Adrenal gland (tissue), 12 donors: Measurements from ENCODE around the gene THBS3. TPM values are rescaled to one million over a fixed set of nuclear protein-coding genes. Genes with fewer than 3 reads are reported as not detected.
A peak's percentile ranks its signal among the peaks of the same experiment; 100 is the strongest.
"Not testable (repeated sequence)": the region's sequence is repeated elsewhere in the genome, so short reads cannot be mapped to it uniquely, and the experiment has no call there.

Experiments
- DNase-seq, 7 donors: peaks; one replicate each; pipeline ENCODE4 v3.0.0-alpha.2; 2019 to 2020
- H3K27ac ChIP-seq, 5 donors: fragments of 200-600 bp; sonication (generic) in 4 of 5; 1 replicate in 3 of 5; 2 replicates in 2 of 5; pipeline versions ENCODE4 v1.5.1 to v1.8.0; 2016 to 2020; ENCODE audit warnings: mild to moderate bottlenecking in 1 of 5
- H3K27me3 ChIP-seq: fragments of 200-600 bp; 2 replicates; pipeline ENCODE4 v1.8.0; 2021
- H3K36me3 ChIP-seq, 2 donors: fragments of 200-600 bp; replicated peaks in 1 of 2; 1 replicate in 1 of 2; 2 replicates in 1 of 2; pipeline versions ENCODE4 v1.5.1 to v1.8.0; 2018 to 2022
- H3K4me1 ChIP-seq, 2 donors: fragments of 200-600 bp; replicated peaks in 1 of 2; 1 replicate in 1 of 2; 2 replicates in 1 of 2; pipeline versions ENCODE4 v1.5.1 to v1.8.0; 2018 to 2021
- H3K4me3 ChIP-seq, 4 donors: fragments of 200-600 bp; sonication (generic) in 3 of 4; one replicate each; pipeline ENCODE4 v1.5.1; 2016 to 2018
- H3K9me3 ChIP-seq, 3 donors: fragments of 200-600 bp; sonication (generic) in 1 of 3; replicated peaks in 1 of 3; 1 replicate in 2 of 3; 2 replicates in 1 of 3; pipeline versions ENCODE4 v1.5.1 to v1.8.0; 2016 to 2021
- POLR2A ChIP-seq, 2 donors: fragments of 450-650 bp; IDR thresholded peaks; one replicate each; pipeline ENCODE4 v1.6.1; 2017; ENCODE audit warnings: antibody characterized with exemption in 2 of 2, mild to moderate bottlenecking in 2 of 2, moderate library complexity in 1 of 2
- WGBS, 4 donors: extraction: QIAGEN DNeasy Blood & Tissue Kit in 2 of 4; methylation state at CpG; one replicate each; pipeline versions ENCODE4 v1.1.5 to v1.1.7; 2013 to 2017; 5-methylcytosine and 5-hydroxymethylcytosine counted together
- intact Hi-C, 2 donors: fragments of 100-400 bp; cut with DNase I; formaldehyde crosslinking; loops; one replicate each; pipeline versions ENCODE4 v1.14.1 to v1.15.0; 2022 to 2023
- polyA plus RNA-seq, 3 donors: library from polyadenylated mRNA; stranded (reverse); fragments of 200-250 nt in 2 of 3; fragments of 350-450 nt in 1 of 3; fragmentation: Illumina TruSeq in 1 of 3; extraction: RNeasy Lipid Tissue Mini Kit (QIAGEN cat#74804) in 1 of 3; gene quantifications; one replicate each; pipeline ENCODE4 v1.2.3, GENCODE V29; 2013 to 2014
- total RNA-seq, 9 donors: library from RNA; depleted of rRNA in 4 of 9; stranded (reverse); fragments of >200 nt in 4 of 9; fragments of 120-200 nt in 1 of 9; fragmentation: NEBNext Ultra II Directional in 1 of 9; extraction: Animal tissue kit (Norgen Biotek cat#: 25700) in 1 of 9; gene quantifications; one replicate each; pipeline versions ENCODE4 v1.1.0 to v1.2.4, GENCODE V29; 2013 to 2023
- TF ChIP-seq, protein P1 (sequence below), 6 experiments: fragments of 450-650 bp in 4 of 6; fragments of 200-600 bp in 2 of 6; sonication (generic) in 1 of 6; IDR thresholded peaks; 1 replicate in 5 of 6; 2 replicates in 1 of 6; pipeline versions ENCODE4 v1.5.1 to v1.8.0; 2016 to 2021; ENCODE audit warnings: antibody characterized with exemption in 6 of 6, mild to moderate bottlenecking in 2 of 6, moderate library complexity in 1 of 6
- donor health status: healthy with polysubstance abuse.
- donor health status: Bipolar disorder and iron deficiency.
- donor health status: DM: yes; HTN: yes; CAD: no.
- donor health status: DM: no; HTN: no; CAD: no.
- donor health status: DM: no; HTN: no; CAD: no.
- donor health status: DM: yes; HTN: yes; CAD: no.

Gene THBS3
- total and polyA plus RNA-seq, 12 donors = 7.1 to 147 (median 16.7) TPM

DNA sequence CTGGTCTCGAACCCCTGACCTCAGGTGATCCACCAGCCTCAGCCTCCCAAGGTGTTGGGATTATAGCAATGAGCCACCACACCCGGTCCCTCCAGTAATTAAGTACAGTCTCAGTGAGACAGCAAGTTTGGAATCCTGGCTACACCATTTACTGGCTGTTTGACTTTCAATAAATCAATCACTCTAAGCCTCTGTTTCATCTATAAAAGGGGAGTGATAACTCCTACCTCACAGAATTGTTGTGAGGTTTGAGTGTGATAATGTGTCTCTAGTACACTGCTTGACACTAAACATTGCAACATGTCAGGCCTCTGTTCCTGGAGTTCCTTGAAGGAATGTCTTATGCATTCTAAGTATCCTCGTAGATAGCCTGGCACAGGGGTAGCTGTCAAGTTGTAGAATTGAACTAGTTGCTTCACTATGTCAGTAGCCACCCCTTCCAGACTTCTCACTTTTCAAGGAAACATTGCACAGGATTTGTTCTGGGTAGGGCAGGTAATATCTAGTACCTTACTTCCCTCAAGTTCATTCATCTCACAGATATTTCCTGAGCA is 35.2 kb upstream of the THBS3 start:
- no peak for DNase-seq
- Histone ChIP-seq H3K4me3 (no peak overlapping the region), H3K27ac (peak overlapping the region in 4 of 5 donors; percentile 9 to 96 (median 86)), H3K4me1 (peaks cover 20 to 21% of the 10 kb centered on the region in 2 donors), H3K9me3 (no peaks in the 10 kb centered on the region), H3K27me3 (no peaks in the 10 kb centered on the region), H3K36me3 (peaks cover 0 to 8% of the 10 kb centered on the region in 2 donors)
- no peak for TF ChIP-seq POLR2A (IDR thresholded peaks at IDR 0.05)
- TF ChIP-seq, protein P1, sequence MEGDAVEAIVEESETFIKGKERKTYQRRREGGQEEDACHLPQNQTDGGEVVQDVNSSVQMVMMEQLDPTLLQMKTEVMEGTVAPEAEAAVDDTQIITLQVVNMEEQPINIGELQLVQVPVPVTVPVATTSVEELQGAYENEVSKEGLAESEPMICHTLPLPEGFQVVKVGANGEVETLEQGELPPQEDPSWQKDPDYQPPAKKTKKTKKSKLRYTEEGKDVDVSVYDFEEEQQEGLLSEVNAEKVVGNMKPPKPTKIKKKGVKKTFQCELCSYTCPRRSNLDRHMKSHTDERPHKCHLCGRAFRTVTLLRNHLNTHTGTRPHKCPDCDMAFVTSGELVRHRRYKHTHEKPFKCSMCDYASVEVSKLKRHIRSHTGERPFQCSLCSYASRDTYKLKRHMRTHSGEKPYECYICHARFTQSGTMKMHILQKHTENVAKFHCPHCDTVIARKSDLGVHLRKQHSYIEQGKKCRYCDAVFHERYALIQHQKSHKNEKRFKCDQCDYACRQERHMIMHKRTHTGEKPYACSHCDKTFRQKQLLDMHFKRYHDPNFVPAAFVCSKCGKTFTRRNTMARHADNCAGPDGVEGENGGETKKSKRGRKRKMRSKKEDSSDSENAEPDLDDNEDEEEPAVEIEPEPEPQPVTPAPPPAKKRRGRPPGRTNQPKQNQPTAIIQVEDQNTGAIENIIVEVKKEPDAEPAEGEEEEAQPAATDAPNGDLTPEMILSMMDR (IDR thresholded peaks at IDR 0.05) = no peak
- intact Hi-C loops = loop anchor here in 1 of 2 donors (5.0 kb wide), 1 partner anchor 36 kb away; the partner anchor contains the start of genes MTX1 and THBS3
- WGBS, 4 donors = 80 to 100% (median 86%) methylated on average over 2 to 3 of the region's 3 CpGs

DNA sequence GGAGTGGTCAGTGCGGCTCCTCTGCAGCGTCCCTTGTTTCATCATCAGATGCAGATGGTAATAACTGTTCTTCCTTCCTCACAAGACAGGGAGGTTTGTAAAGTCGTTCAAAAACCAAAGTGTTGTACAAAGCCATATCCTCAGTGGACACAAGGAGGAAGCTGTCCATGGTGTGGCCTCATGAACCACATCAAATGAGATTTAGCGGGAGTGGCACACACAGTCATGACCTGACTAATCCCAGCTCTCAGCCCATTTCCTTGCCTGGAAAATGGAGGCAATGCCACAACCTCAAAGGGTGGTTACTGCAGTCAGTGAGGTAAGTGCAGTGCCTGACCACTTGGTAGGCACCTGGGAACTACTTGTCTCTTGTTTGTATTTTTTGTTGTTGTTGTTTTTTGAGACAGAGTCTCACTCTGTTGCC is 34.2 kb upstream of the THBS3 start:
- peak in 1 of 7 donors; percentile 23 for DNase-seq
- TF ChIP-seq, protein P1 (IDR thresholded peaks at IDR 0.05) = no peak
- no peak for TF ChIP-seq POLR2A (IDR thresholded peaks at IDR 0.05)
- Histone ChIP-seq H3K4me1 (peaks cover 20 to 21% of the 10 kb centered on the region in 2 donors), H3K27me3 (no peaks in the 10 kb centered on the region), H3K27ac (peak overlapping the region in 3 of 5 donors; percentile 21 to 59 (median 58)), H3K9me3 (no peaks in the 10 kb centered on the region), H3K4me3 (no peak overlapping the region), H3K36me3 (peaks cover 0 to 12% of the 10 kb centered on the region in 2 donors)
- intact Hi-C loops = loop anchor here in 1 of 2 donors (5.0 kb wide), 1 partner anchor 35 kb away; the partner anchor contains the start of genes MTX1 and THBS3
- WGBS, 4 donors = 59 to 76% (median 69%) methylated on average over 4 of the region's 4 CpGs

DNA sequence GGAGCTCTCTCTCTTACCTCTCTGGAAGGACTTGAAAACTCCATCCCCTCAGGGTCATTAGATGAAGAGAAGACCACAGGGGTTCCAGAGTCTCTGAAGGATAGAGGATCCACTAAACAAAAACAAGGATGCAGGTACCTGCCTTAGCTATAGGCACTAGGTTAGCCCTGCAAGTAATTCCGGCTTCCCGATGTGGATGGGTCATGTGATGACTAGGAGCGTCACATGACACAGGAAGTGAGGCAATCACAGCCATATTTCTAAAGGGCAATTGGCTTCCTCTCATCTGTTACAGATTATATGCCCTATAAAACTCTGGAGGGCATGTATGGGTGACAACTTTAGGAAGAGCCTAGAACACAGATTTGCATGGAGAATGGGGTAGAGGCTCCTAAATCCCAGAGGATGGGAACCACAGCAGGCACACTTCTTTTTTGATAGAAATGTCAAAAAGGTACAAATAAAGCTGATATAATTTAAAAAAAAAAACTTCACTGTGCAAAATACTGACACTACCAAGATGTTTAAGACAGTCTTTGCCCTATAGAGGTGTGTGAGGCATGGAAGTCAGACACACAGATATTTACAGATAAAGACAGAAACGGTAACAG is 33.5 kb upstream of the THBS3 start:
- peak; percentile 72 to 90 (median 77) for DNase-seq
- H3K27me3 ChIP-seq = no peaks in the 10 kb centered on the region
- 12 to 16% (median 14%) methylated on average over 4 of the region's 4 CpGs for WGBS, 4 donors
- peak overlapping the region in 1 of 4 donors; percentile 56 for H3K4me3 ChIP-seq
- H3K9me3 ChIP-seq = no peaks in the 10 kb centered on the region
- H3K4me1 ChIP-seq = peaks cover 20 to 21% of the 10 kb centered on the region in 2 donors
- intact Hi-C loops = loop anchor here in 1 of 2 donors (5.0 kb wide), 1 partner anchor 34 kb away; the partner anchor contains the start of genes MTX1 and THBS3
- peak in 1 of 2 donors; percentile 19 for TF ChIP-seq POLR2A (IDR thresholded peaks at IDR 0.05)
- TF ChIP-seq, protein P1 (IDR thresholded peaks at IDR 0.05) = no peak
- H3K27ac ChIP-seq = peak overlapping the region in 3 of 5 donors; percentile 21 to 59 (median 58)
- peaks cover 0 to 19% of the 10 kb centered on the region in 2 donors for H3K36me3 ChIP-seq

DNA sequence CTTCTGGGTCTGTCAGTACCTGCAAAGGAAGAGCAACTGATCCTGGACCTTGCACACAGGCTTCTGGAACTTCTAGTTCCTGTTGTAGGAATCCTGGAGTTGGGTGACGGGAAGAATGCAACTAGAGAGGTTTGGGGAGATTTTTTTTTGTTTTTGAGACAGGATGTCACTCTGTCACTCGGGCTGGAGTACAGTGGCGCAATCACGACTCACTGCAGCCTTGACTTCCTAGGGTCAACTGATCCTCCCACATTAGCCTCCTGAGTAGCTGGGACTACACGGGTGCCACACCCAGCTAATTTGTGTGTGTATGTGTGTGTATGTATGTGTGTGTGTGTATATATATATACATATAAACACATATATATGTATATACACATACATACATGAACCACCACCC is 28.8 kb upstream of the THBS3 start:
- H3K4me1 ChIP-seq = peaks cover 15% of the 10 kb centered on the region in 2 donors
- H3K36me3 ChIP-seq = peaks cover 0 to 26% of the 10 kb centered on the region in 2 donors
- no peak overlapping the region for H3K4me3 ChIP-seq
- WGBS, 4 donors = 48 to 60% (median 54%) methylated on average over 5 of the region's 5 CpGs
- H3K9me3 ChIP-seq = no peaks in the 10 kb centered on the region
- intact Hi-C loops = no loop called here
- DNase-seq = no peak
- H3K27me3 ChIP-seq = no peaks in the 10 kb centered on the region
- TF ChIP-seq POLR2A (IDR thresholded peaks at IDR 0.05) = no peak
- TF ChIP-seq, protein P1 (IDR thresholded peaks at IDR 0.05) = no peak
- no peak overlapping the region for H3K27ac ChIP-seq

DNA sequence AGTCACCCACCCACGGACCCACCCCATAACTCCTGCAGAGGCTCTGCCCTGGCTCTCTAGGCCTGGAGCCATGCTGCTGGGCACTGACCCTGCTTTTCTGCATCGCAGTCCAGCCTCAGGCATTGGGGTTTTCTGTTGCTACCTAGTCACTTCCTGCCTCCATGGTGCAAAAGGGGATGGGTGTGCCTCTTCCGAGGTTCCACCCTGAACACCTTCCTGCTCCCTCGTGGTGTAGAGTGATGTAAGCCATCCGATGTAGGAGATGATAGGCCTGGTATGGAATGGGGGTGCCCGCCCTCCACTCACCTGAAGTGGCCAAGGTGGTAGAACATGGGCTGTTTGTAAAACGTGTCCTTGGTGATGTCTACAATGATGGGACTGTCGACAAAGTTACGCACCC is 27.7 kb upstream of the THBS3 start:
- intact Hi-C loops, H3K9me3 ChIP-seq, H3K27ac ChIP-seq, H3K4me3 ChIP-seq, DNase-seq, H3K27me3 ChIP-seq: not testable (repeated sequence)
- WGBS, 4 donors = 81 to 92% (median 89%) methylated on average over 3 to 9 of the region's 9 CpGs
- Histone ChIP-seq H3K4me1 (peaks cover 11 to 12% of the 10 kb centered on the region in 2 donors), H3K36me3 (peaks cover 0 to 26% of the 10 kb centered on the region in 2 donors)

DNA sequence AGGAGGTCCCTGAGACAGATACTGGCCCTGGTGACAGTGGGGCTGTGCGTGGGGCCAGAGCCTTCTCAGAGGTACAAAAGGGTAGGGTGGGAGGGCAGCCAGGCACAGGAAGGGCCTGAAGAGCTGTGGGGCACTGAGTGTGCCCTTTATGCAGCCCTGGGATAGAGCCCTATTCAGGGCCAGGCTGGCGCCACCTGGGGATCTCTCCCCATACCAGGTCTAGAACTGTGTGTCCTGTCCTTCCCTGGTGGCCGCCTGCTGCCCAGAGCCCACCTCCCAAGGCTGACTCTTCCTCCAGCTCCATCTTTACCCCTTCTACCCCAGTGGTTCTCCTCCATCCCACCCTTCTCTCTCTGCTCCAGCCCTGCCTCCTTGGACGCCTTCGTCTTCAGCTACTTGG is 25.8 kb upstream of the THBS3 start:
- H3K36me3 ChIP-seq = peaks cover 0 to 26% of the 10 kb centered on the region in 2 donors
- peaks cover 8 to 11% of the 10 kb centered on the region in 2 donors for H3K4me1 ChIP-seq
- H3K27ac ChIP-seq, H3K9me3 ChIP-seq, intact Hi-C loops, H3K4me3 ChIP-seq, H3K27me3 ChIP-seq, DNase-seq: not testable (repeated sequence)
- WGBS, 4 donors = 75 to 100% (median 98%) methylated on average over 1 of the region's 5 CpGs
